ENCODE data around the gene TUBB8. TPM values are rescaled to one million over a fixed set of nuclear protein-coding genes. Genes with fewer than 3 reads are reported as not detected.

Gene TUBB8
- total and polyA plus RNA-seq, 10 of the 15 experiments (the other 5 are each of a cell fraction or from before 2014, with no cell fraction given), result not detected

GRCh38 chr10:79532-80215, 30.6 kb upstream of the TUBB8 start:
- H4K20me1 ChIP-seq (ENCODE audit: control insufficient read depth, insufficient read depth), result no peaks in the 10 kb centered on the region
- ATAC-seq (no peak), DNase-seq (ENCODE audit: low read depth, low spot score) (no peak), FAIRE-seq (no peak)
- ChIA-PET SMC1A (ENCODE audit: uncharacterized antibody, unreplicated experiment) (no interaction called here), CTCF (no interaction called here), RAD21 (ENCODE audit: unreplicated experiment) (no interaction called here), POLR2A (no interaction called here)
- H3K4me3 ChIP-seq, result no peak overlapping the region
- no peaks in the 10 kb centered on the region for H3K9me3 ChIP-seq (replicated peaks; ENCODE audit: control insufficient read depth, insufficient read depth, low read length)
- H3K4me1 ChIP-seq (ENCODE audit: control insufficient read depth, insufficient read depth, low read length), result no peaks in the 10 kb centered on the region
- no peaks in the 10 kb centered on the region for H3K27me3 ChIP-seq (replicated peaks in 1 of 2; ENCODE audit: control insufficient read depth in 2 of 2, insufficient read depth in 2 of 2, low read length in 1 of 2)
- no TSS peak for BruUV-seq (replicated peaks)
- H3K79me2 ChIP-seq (ENCODE audit: control insufficient read depth, insufficient read depth, low read length), result no peaks in the 10 kb centered on the region
- in situ Hi-C loops (cut with MboI) (no loop called here), intact Hi-C loops (cut with micrococcal nuclease; ENCODE audit: unreplicated experiment) (loop anchor here (2.0 kb wide), 1 partner anchor 55 kb away; the partner anchor contains the start of gene ZMYND11)
- TF ChIP-seq SREBF1 (IDR thresholded peaks at IDR 0.05; ENCODE audit: low read length), result no peak
- no peak for TF ChIP-seq EZH2 (IDR thresholded peaks at IDR 0.05; ENCODE audit: borderline replicate concordance, control insufficient read depth, low read depth, low read length)
- no peak for TF ChIP-seq LARP7 (IDR thresholded peaks at IDR 0.05)
- TF ChIP-seq RELA (IDR thresholded peaks at IDR 0.05; ENCODE audit: borderline replicate concordance, partially characterized antibody), result no peak
- TF ChIP-seq PML (IDR thresholded peaks at IDR 0.05; ENCODE audit: low read length), result no peak
- no peak for TF ChIP-seq ATF2 (IDR thresholded peaks at IDR 0.05; ENCODE audit: low read length)
- no peak for TF ChIP-seq SP1 (IDR thresholded peaks at IDR 0.05; ENCODE audit: low read depth, low read length)
- no peak for TF ChIP-seq NFYA (IDR thresholded peaks at IDR 0.05; ENCODE audit: borderline replicate concordance, low read depth, low read length)
- no peak for TF ChIP-seq SMAD5 (IDR thresholded peaks at IDR 0.05; ENCODE audit: low read depth)
- TF ChIP-seq EP300 (IDR thresholded peaks at IDR 0.05; ENCODE audit: borderline replicate concordance in 1 of 2, control insufficient read depth in 1 of 2, low read depth in 2 of 2, low read length in 2 of 2), result no peak
- TF ChIP-seq CEBPZ (IDR thresholded peaks at IDR 0.05; ENCODE audit: low read depth, low read length), result no peak
- no peak for TF ChIP-seq KDM1A (IDR thresholded peaks at IDR 0.05; ENCODE audit: borderline replicate concordance)
- TF ChIP-seq CBX3 (IDR thresholded peaks at IDR 0.05; ENCODE audit: borderline replicate concordance, low read depth), result no peak
- TF ChIP-seq KLF5 (IDR thresholded peaks at IDR 0.05; ENCODE audit: partially characterized antibody), result no peak
- TF ChIP-seq CHD1 (IDR thresholded peaks at IDR 0.05; ENCODE audit: low read depth, low read length), result no peak
- no peak for TF ChIP-seq IRF3 (IDR thresholded peaks at IDR 0.05)
- TF ChIP-seq USF1 (IDR thresholded peaks at IDR 0.05; ENCODE audit: borderline replicate concordance, extremely low read length, insufficient read depth, low read depth, low read length), result no peak
- no peak for TF ChIP-seq NR2F1 (conservative IDR thresholded peaks at IDR 0.05)
- no peak for TF ChIP-seq PAX8 (IDR thresholded peaks at IDR 0.05)
- no peak overlapping the region for H3K9ac ChIP-seq (ENCODE audit: control insufficient read depth, insufficient read depth, low read length)
- H2AFZ ChIP-seq (ENCODE audit: control insufficient read depth, low read depth, low read length), result no peak overlapping the region
- no peaks in the 10 kb centered on the region for H3K36me3 ChIP-seq (ENCODE audit: control insufficient read depth in 2 of 2, insufficient read depth in 2 of 2, low read length in 1 of 2)
- H3K27ac ChIP-seq (ENCODE audit: control insufficient read depth, insufficient read depth), result no peak overlapping the region
- H3K4me2 ChIP-seq (ENCODE audit: control insufficient read depth, insufficient read depth), result no peak overlapping the region
- 8% methylated on average over 4 of the region's 4 CpGs for WGBS (ENCODE audit: insufficient coverage, insufficient replicate concordance, low lambda C conversion rate, missing lambda C conversion rate)

Data from GM12878 (cell line).